Left ventricle myocardium inferior (tissue), 1 donor: ENCODE results near the gene PLD5. TPM values are rescaled to one million over a fixed set of nuclear protein-coding genes. Genes with fewer than 3 reads are reported as not detected.

ENCODE experiments used
- DNase-seq: peaks from one replicate; pipeline ENCODE4 v3.0.0-alpha.2; 2020
- H3K27ac ChIP-seq: fragments of 200-600 bp; replicated peaks from 2 replicates; pipeline ENCODE4 v1.8.0; 2021
- H3K27me3 ChIP-seq: fragments of 200-600 bp; 2 replicates; pipeline ENCODE4 v1.8.0; 2021; ENCODE audit warnings: low read depth
- H3K36me3 ChIP-seq: fragments of 200-600 bp; 2 replicates; pipeline ENCODE4 v1.8.0; 2021
- H3K4me1 ChIP-seq: fragments of 200-600 bp; 2 replicates; pipeline ENCODE4 v1.8.0; 2021
- H3K4me3 ChIP-seq: fragments of 200-600 bp; 2 replicates; pipeline ENCODE4 v1.8.0; 2021; ENCODE audit warnings: mild to moderate bottlenecking, moderate library complexity
- H3K9me3 ChIP-seq: fragments of 200-600 bp; replicated peaks from 2 replicates; pipeline ENCODE4 v1.8.0; 2021
- CTCF ChIP-seq: fragments of 200-600 bp; IDR thresholded peaks from 2 replicates; pipeline ENCODE4 v1.8.0; 2021; ENCODE audit warnings: antibody characterized with exemption, mild to moderate bottlenecking, borderline replicate concordance
- intact Hi-C: fragments of 100-400 bp; cut with micrococcal nuclease; formaldehyde crosslinking; loops from one replicate; pipeline ENCODE4 v1.11.0; 2022
- total RNA-seq: library from RNA; stranded (reverse); fragmentation: NEBNext Ultra II Directional; extraction: Animal tissue kit (Norgen Biotek cat#: 25700); gene quantifications from one replicate; pipeline ENCODE4 v1.2.1, GENCODE V29; 2021
- donor health status: DM: no; HTN: yes; CAD: no; lungs with severe emphysema.

PLD5 gene
- total RNA-seq, 1 donor from 2014 or later, result 0.11 TPM

- intact Hi-C loops, result no loop called here
- TF ChIP-seq CTCF, result no peak
Observed at GRCh38 chr1:242088875-242089274, 435.6 kb downstream of the PLD5 start.

GRCh38 chr1:242086706-242087105, 437.8 kb downstream of the PLD5 start:
- Histone ChIP-seq H3K4me3 (no peak overlapping the region), H3K27me3 (no peaks in the 10 kb centered on the region), H3K36me3 (no peaks in the 10 kb centered on the region), H3K9me3 (no peaks in the 10 kb centered on the region), H3K27ac (no peak overlapping the region), H3K4me1 (no peaks in the 10 kb centered on the region)
- TF ChIP-seq CTCF, result no peak
- intact Hi-C loops, result no loop called here
- no peak for DNase-seq

More at GRCh38 chr1:242088875-242089274, 435.6 kb downstream of the PLD5 start:
- H3K27me3 ChIP-seq, result no peaks in the 10 kb centered on the region
- H3K36me3 ChIP-seq, result no peaks in the 10 kb centered on the region
- no peak for DNase-seq
- H3K4me3 ChIP-seq, result no peak overlapping the region
- H3K9me3 ChIP-seq, result no peaks in the 10 kb centered on the region
- H3K4me1 ChIP-seq, result no peaks in the 10 kb centered on the region
- no peak overlapping the region for H3K27ac ChIP-seq

GRCh38 chr1:242086093-242086492, 438.4 kb downstream of the PLD5 start:
- no peak for TF ChIP-seq CTCF
- H3K9me3 ChIP-seq, result no peaks in the 10 kb centered on the region
- no peak for DNase-seq
- intact Hi-C loops, result no loop called here
- H3K27me3 ChIP-seq, result no peaks in the 10 kb centered on the region
- H3K36me3 ChIP-seq, result no peaks in the 10 kb centered on the region
- H3K4me1 ChIP-seq, result no peaks in the 10 kb centered on the region
- no peak overlapping the region for H3K4me3 ChIP-seq
- no peak overlapping the region for H3K27ac ChIP-seq

- DNase-seq, result no peak
- no peak overlapping the region for H3K4me3 ChIP-seq
- peak overlapping the region; percentile 68 for H3K27ac ChIP-seq
Observed at GRCh38 chr1:242083742-242084141, 440.8 kb downstream of the PLD5 start.

GRCh38 chr1:242081446-242081845, 443.1 kb downstream of the PLD5 start:
- Histone ChIP-seq H3K4me1 (no peaks in the 10 kb centered on the region), H3K36me3 (no peaks in the 10 kb centered on the region), H3K9me3 (no peaks in the 10 kb centered on the region), H3K27me3 (no peaks in the 10 kb centered on the region), H3K27ac (no peak overlapping the region), H3K4me3 (no peak overlapping the region)
- DNase-seq, result no peak
- TF ChIP-seq CTCF, result no peak
- intact Hi-C loops, result no loop called here

More at GRCh38 chr1:242083742-242084141, 440.8 kb downstream of the PLD5 start:
- no peaks in the 10 kb centered on the region for H3K4me1 ChIP-seq
- no peaks in the 10 kb centered on the region for H3K9me3 ChIP-seq
- no peaks in the 10 kb centered on the region for H3K27me3 ChIP-seq
- no peak for TF ChIP-seq CTCF
- intact Hi-C loops, result no loop called here
- H3K36me3 ChIP-seq, result no peaks in the 10 kb centered on the region

GRCh38 chr1:242065813-242066212, 458.7 kb downstream of the PLD5 start:
- no peaks in the 10 kb centered on the region for H3K27me3 ChIP-seq
- H3K27ac ChIP-seq, result no peak overlapping the region
- intact Hi-C loops, result no loop called here
- no peaks in the 10 kb centered on the region for H3K4me1 ChIP-seq
- no peak overlapping the region for H3K4me3 ChIP-seq
- H3K9me3 ChIP-seq, result no peaks in the 10 kb centered on the region
- no peaks in the 10 kb centered on the region for H3K36me3 ChIP-seq
- TF ChIP-seq CTCF, result no peak
- no peak for DNase-seq
